Nephron progenitor cell (in vitro differentiated cells): Measurements from ENCODE around the gene CLIC1.

ENCODE experiments used
- DNase-seq: peaks from one replicate; pipeline ENCODE4 v3.0.0; 2021
- H3K27ac Mint-ChIP-seq: 2 replicates; pipeline ENCODE4 v1.8.0; 2021; ENCODE audit warnings: mild to moderate bottlenecking, moderate library complexity, mixed read lengths
- H3K27me3 Mint-ChIP-seq: 2 replicates; pipeline ENCODE4 v1.8.0; 2021; ENCODE audit warnings: mild to moderate bottlenecking, low read depth, mixed read lengths; ENCODE audit not compliant: poor library complexity
- H3K36me3 Mint-ChIP-seq: 2 replicates; pipeline ENCODE4 v1.8.0; 2021; ENCODE audit warnings: low read depth, mixed read lengths
- H3K4me1 Mint-ChIP-seq: 2 replicates; pipeline ENCODE4 v1.8.0; 2021; ENCODE audit warnings: mixed read lengths
- H3K4me3 Mint-ChIP-seq: 2 replicates; pipeline ENCODE4 v1.8.0; 2021; ENCODE audit warnings: mild to moderate bottlenecking, moderate library complexity, mixed read lengths
- H3K9me3 Mint-ChIP-seq: 2 replicates; pipeline ENCODE4 v1.8.0; 2021; ENCODE audit warnings: mild to moderate bottlenecking, moderate library complexity, mixed read lengths
- TF ChIP-seq, protein P1 (sequence below): fragments of 200-600 bp; sonication (generic); IDR thresholded peaks from 2 replicates; pipeline ENCODE4 v1.5.0; 2021; ENCODE audit warnings: antibody characterized with exemption

The CLIC1 gene

DNA sequence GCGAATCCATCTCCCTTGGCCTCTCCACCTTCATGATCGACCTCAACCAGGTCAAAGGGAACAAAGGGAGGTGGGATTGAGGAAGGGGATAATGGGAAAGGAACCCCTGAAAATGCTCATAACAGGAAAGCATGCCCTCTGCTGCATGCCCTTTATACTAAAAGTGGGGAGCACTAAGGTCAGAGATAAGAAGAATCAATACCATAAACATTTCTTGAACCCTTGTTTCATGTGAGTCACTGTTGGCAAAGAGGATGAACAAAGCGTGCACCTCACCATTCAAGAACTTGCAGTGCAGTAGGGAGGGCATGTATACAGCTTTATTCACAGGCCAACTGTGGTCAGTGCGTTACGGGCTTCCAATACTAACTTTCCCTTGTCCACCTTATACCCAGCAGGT, 24.5 kb upstream of the CLIC1 start:
- Mint-ChIP-seq H3K27ac (peak overlapping the region; percentile 24), H3K4me3 (no peak overlapping the region), H3K27me3 (peaks cover 13% of the 10 kb centered on the region), H3K4me1 (peaks cover 35% of the 10 kb centered on the region), H3K9me3 (no peaks in the 10 kb centered on the region), H3K36me3 (peaks cover 52% of the 10 kb centered on the region)
- no peak for DNase-seq
- TF ChIP-seq, protein P1, sequence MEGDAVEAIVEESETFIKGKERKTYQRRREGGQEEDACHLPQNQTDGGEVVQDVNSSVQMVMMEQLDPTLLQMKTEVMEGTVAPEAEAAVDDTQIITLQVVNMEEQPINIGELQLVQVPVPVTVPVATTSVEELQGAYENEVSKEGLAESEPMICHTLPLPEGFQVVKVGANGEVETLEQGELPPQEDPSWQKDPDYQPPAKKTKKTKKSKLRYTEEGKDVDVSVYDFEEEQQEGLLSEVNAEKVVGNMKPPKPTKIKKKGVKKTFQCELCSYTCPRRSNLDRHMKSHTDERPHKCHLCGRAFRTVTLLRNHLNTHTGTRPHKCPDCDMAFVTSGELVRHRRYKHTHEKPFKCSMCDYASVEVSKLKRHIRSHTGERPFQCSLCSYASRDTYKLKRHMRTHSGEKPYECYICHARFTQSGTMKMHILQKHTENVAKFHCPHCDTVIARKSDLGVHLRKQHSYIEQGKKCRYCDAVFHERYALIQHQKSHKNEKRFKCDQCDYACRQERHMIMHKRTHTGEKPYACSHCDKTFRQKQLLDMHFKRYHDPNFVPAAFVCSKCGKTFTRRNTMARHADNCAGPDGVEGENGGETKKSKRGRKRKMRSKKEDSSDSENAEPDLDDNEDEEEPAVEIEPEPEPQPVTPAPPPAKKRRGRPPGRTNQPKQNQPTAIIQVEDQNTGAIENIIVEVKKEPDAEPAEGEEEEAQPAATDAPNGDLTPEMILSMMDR, result no peak

DNA sequence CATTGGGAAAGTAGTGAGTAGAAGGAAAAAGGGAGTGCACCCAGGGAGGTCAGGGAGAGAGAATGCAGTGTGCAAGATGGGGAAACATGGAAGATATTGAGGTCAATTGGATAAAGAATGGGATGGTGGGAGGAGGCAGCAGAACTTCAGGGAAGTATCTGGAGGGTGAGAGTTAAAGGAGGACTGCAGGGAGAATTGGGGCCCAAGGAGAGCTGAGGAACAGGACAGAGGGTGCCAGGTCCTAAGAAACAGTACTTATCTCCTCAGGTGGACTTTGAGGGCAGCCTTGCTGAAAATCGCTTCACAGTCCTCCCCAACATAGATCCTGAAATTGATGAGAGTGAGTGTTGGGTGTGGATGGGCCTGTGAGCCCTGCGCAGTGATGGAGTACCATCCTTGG, 22.0 kb upstream of the CLIC1 start:
- H3K27me3 Mint-ChIP-seq, result peaks cover 10% of the 10 kb centered on the region
- no peaks in the 10 kb centered on the region for H3K9me3 Mint-ChIP-seq
- no peak for DNase-seq
- H3K36me3 Mint-ChIP-seq, result peaks cover 43% of the 10 kb centered on the region
- no peak overlapping the region for H3K4me3 Mint-ChIP-seq
- TF ChIP-seq, protein P1, result no peak
- no peak overlapping the region for H3K27ac Mint-ChIP-seq
- H3K4me1 Mint-ChIP-seq, result peaks cover 20% of the 10 kb centered on the region

DNA sequence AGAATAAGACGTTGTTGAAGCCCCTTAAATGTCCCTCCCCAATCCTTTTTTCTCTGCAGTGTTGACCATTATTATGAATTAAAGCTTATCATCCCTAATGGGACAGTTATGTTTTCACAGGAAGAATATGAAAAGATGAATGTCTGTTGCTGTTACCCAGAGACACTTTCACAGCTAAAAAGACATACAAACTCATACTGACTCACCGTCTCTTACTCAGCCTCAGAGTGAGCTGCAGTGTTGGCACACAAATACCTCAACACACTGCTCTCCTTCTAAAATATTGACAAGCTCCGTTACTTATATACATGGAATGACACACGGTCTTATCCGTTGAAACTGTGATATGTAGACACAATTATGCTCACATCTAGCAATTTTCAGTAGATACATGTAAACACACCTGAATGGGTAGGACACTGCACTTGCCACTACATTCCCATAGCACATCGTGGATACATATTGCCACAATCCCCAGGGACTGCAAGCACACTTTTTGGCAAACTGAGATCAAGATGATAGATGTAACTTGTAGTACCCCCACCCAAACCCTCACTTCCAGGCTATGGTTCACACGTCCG, 16.5 kb upstream of the CLIC1 start:
- Mint-ChIP-seq H3K36me3 (peaks cover 5% of the 10 kb centered on the region), H3K4me3 (no peak overlapping the region), H3K27ac (peak overlapping the region; percentile 21), H3K9me3 (no peaks in the 10 kb centered on the region), H3K27me3 (peaks cover 4% of the 10 kb centered on the region), H3K4me1 (no peaks in the 10 kb centered on the region)
- DNase-seq, result no peak
- TF ChIP-seq, protein P1, result no peak

DNA sequence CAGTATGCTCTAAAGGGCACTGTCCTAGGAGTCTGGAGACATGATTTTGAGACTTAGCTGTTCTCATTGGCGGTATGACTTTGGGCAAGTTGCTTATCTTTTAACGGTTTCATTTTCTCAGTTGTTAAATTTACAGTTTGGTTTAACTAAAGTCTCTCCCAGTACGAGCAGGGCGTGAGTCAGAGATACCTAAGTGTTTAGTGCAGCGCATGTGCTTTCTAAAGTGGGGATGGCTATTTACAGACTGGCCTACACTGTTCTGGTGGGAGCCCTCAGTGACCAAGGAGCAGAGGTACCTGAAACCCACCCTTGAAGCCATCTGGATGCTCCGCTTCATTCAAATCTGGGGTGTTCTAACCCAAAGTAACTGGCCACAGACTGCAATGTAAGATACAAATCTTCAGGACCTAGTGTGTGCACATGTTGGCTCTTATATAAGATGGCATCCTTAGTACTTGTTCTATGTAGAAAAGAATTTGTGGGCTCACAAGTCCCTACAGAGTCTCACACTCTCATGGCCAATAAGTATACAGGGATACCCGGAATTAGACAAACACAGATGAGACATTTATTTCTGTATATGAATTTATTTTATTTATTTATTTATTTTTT, 14.2 kb upstream of the CLIC1 start:
- DNase-seq, result no peak
- Mint-ChIP-seq H3K4me1 (peaks cover 10% of the 10 kb centered on the region), H3K27ac (no peak overlapping the region), H3K36me3 (peaks cover 12% of the 10 kb centered on the region), H3K9me3 (no peaks in the 10 kb centered on the region), H3K27me3 (no peaks in the 10 kb centered on the region), H3K4me3 (no peak overlapping the region)
- TF ChIP-seq, protein P1, result no peak

DNA sequence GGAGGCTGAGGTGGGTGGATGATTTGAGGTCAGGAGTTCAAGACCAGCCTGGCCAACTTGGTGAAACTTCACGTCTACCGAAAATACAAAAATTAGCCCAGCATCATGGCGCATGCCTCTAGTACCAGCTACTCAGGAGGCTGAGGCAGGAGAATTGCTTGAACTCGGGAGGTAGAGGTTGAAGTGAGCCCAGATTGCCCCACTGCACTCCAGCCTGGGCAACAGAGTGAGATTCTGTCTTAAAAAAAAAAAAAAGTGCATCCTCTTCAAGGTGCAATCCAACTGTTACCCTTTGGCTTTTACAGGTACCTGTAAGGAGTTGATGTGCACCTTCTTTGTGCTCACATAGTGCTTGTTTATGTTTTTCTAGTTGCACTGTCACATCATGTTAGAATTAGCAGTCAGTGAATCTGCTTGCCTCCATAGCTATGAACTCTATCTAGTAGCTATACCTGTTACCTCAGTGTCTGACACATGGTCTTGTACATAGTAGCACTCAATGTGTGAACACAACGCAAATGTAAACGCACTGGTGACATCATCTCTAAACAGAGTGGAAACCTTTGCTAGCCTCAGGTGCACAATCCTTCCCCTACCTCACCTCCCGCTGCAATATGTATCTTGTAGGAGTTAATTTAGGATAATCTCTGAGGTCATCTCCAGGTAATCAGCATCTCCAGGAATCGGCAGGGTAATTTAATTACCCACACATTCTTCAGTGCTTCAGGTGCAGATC, 13.1 kb upstream of the CLIC1 start:
- Mint-ChIP-seq H3K4me1 (peaks cover 21% of the 10 kb centered on the region), H3K36me3 (peaks cover 12% of the 10 kb centered on the region), H3K27me3 (no peaks in the 10 kb centered on the region), H3K27ac (peak overlapping the region; percentile 46), H3K4me3 (no peak overlapping the region), H3K9me3 (no peaks in the 10 kb centered on the region)
- DNase-seq, result no peak
- TF ChIP-seq, protein P1, result no peak
